Measurements from ENCODE around the gene AACS. TPM values are rescaled to one million over a fixed set of nuclear protein-coding genes. Genes with fewer than 3 reads are reported as not detected.

Gene AACS
- total RNA-seq, 2 experiments from 2014 or later = 10.8 to 11.7 TPM

DNA sequence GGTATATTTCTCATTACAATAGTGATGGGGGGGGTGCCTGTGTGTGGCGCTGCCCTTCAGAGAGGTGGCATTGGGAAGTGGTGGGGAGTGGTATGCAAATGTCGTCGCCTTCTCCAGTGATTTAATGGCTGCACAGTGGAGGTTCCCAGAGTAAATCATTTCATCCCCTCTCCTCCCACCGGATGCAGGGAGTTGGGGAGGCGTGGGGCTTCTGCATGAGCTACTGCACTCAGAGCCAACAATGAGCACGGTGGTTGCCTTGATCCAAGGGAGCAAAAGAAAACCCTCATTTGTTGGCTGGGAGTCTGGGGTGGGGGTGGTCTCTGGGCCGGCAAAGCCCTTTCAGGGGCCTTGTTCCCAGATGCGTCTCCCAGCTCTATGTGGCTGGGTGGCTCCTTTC is 124.3 kb downstream of the AACS start:
- H3K4me1 Mint-ChIP-seq (ENCODE audit: low read depth) = no peaks in the 10 kb centered on the region
- CTCF ChIA-PET = no interaction called here

DNA sequence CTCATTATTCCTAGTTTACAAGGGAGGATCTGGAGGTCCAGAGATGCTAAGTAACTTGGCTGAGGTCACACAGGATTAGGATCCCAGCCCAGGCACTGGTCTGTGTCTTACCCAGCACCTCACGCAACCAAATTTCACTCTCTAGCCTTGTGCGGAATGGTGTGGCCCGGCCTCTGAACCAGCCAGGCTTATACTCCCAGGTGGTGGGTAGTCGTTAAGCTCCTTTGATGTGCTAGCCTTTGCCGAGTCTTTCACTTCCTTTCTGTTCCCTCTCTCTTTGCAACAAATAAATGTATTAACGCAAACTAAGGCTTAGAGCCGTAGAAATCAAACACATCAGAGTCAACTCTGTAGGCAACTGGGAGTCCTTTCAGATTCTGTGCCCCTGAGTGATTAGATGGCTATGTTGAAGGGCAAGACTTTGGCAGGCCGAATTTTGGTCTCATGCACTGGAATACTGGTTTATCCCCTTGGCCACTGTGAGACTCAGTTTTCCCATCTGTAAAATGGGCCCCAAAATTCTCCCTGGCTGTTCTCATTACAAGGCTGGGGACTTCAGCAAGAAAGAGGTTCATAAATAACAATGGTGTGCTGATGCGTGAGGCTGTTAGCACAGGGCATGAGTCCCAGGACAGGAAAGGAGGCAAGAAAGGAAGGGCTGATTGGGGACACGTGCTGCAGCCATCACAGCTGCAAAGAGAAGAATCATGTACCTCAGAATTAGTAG is 126.3 kb downstream of the AACS start:
- H3K27me3 Mint-ChIP-seq = peaks cover 78% of the 10 kb centered on the region
- no peak overlapping the region for H3K27ac ChIP-seq (ENCODE audit: low read depth in 1 of 2, low read length in 2 of 2)
- H3K4me3 ChIP-seq (ENCODE audit: low read length) = no peak overlapping the region
- H3K27me3 ChIP-seq (ENCODE audit: control insufficient read depth in 1 of 2, insufficient read depth in 2 of 2, low read length in 2 of 2) = peaks cover 32 to 57% of the 10 kb centered on the region in 2 experiments
- H3K4me1 Mint-ChIP-seq (ENCODE audit: low read depth) = no peaks in the 10 kb centered on the region
- no peaks in the 10 kb centered on the region for H3K9me3 Mint-ChIP-seq
- POLR2A ChIA-PET = no interaction called here
- H3K4me1 ChIP-seq (ENCODE audit: insufficient read depth, low read length) = peaks cover 3% of the 10 kb centered on the region
- H3K4me3 Mint-ChIP-seq = no peak overlapping the region
- CTCF ChIA-PET = no interaction called here
- DNase-seq (no peak), ATAC-seq (ENCODE audit: poor library complexity) (no peak)
- H3K36me3 Mint-ChIP-seq (ENCODE audit: low read depth) = no peaks in the 10 kb centered on the region
- H3K36me3 ChIP-seq (ENCODE audit: insufficient read depth, low read length) = no peaks in the 10 kb centered on the region
- no peak overlapping the region for H3K27ac Mint-ChIP-seq
- peaks cover 0 to 14% of the 10 kb centered on the region in 2 experiments for H3K9me3 ChIP-seq (ENCODE audit: control insufficient read depth in 1 of 2, insufficient read depth in 1 of 2, low read length in 2 of 2)
- intact Hi-C loops (cut with DNase I, micrococcal nuclease) = no loop called here
- TF ChIP-seq, protein P1, sequence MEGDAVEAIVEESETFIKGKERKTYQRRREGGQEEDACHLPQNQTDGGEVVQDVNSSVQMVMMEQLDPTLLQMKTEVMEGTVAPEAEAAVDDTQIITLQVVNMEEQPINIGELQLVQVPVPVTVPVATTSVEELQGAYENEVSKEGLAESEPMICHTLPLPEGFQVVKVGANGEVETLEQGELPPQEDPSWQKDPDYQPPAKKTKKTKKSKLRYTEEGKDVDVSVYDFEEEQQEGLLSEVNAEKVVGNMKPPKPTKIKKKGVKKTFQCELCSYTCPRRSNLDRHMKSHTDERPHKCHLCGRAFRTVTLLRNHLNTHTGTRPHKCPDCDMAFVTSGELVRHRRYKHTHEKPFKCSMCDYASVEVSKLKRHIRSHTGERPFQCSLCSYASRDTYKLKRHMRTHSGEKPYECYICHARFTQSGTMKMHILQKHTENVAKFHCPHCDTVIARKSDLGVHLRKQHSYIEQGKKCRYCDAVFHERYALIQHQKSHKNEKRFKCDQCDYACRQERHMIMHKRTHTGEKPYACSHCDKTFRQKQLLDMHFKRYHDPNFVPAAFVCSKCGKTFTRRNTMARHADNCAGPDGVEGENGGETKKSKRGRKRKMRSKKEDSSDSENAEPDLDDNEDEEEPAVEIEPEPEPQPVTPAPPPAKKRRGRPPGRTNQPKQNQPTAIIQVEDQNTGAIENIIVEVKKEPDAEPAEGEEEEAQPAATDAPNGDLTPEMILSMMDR (IDR thresholded peaks at IDR 0.05) = no peak

More for the DNA sequence above, 124.3 kb downstream of the AACS start:
- TF ChIP-seq, protein P1 (IDR thresholded peaks at IDR 0.05) = no peak
- Mint-ChIP-seq H3K9me3 (no peaks in the 10 kb centered on the region), H3K4me3 (no peak overlapping the region), H3K27me3 (peaks cover 75% of the 10 kb centered on the region), H3K27ac (no peak overlapping the region), H3K36me3 (ENCODE audit: low read depth) (no peaks in the 10 kb centered on the region)
- Histone ChIP-seq H3K27ac (ENCODE audit: low read depth in 1 of 2, low read length in 2 of 2) (no peak overlapping the region), H3K9me3 (ENCODE audit: control insufficient read depth in 1 of 2, insufficient read depth in 1 of 2, low read length in 2 of 2) (peaks cover 0 to 24% of the 10 kb centered on the region in 2 experiments), H3K36me3 (ENCODE audit: insufficient read depth, low read length) (no peaks in the 10 kb centered on the region), H3K4me3 (ENCODE audit: low read length) (no peak overlapping the region), H3K4me1 (ENCODE audit: insufficient read depth, low read length) (peaks cover 3% of the 10 kb centered on the region), H3K27me3 (ENCODE audit: control insufficient read depth in 1 of 2, insufficient read depth in 2 of 2, low read length in 2 of 2) (peaks cover 42 to 66% of the 10 kb centered on the region in 2 experiments)
- no peak for ATAC-seq (ENCODE audit: poor library complexity)
- POLR2A ChIA-PET = no interaction called here
- intact Hi-C loops (cut with DNase I, micrococcal nuclease) = no loop called here
- no peak for DNase-seq

DNA sequence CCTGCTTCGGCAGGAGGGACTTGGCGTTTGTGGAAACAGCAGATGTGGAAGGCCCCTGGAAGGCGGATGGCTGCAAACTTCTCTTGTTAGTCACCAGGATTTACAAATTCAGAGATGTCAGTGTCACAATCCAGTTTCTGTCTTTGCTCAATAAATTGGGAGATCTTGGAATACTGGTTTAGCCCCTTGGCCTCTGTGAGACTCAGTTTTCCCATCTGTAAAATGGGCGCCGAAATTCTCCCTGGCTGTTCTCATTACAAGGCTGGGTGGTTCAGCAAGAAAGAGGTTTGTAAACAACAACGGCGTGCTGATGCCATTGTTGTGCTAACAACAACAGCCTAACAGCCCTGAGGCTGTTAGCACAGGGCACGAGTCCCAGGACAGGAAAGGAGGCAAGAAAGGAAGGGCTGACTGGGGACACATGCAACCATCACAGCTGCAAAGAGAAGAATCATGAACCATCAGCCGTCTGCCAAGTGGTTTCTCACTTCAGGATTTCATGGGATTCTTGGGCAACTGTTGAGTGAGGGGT is 127.5 kb downstream of the AACS start:
- intact Hi-C loops (cut with DNase I, micrococcal nuclease) = no loop called here
- no peak for DNase-seq
- H3K9me3 Mint-ChIP-seq = no peaks in the 10 kb centered on the region
- no peaks in the 10 kb centered on the region for H3K36me3 Mint-ChIP-seq (ENCODE audit: low read depth)
- H3K27ac Mint-ChIP-seq = no peak overlapping the region
- POLR2A ChIA-PET = no interaction called here
- no peak overlapping the region for H3K4me3 Mint-ChIP-seq
- Histone ChIP-seq H3K36me3 (ENCODE audit: insufficient read depth, low read length) (no peaks in the 10 kb centered on the region), H3K9me3 (ENCODE audit: control insufficient read depth in 1 of 2, insufficient read depth in 1 of 2, low read length in 2 of 2) (peaks cover 0 to 14% of the 10 kb centered on the region in 2 experiments), H3K27ac (ENCODE audit: low read depth in 1 of 2, low read length in 2 of 2) (no peak overlapping the region), H3K4me3 (ENCODE audit: low read length) (no peak overlapping the region), H3K4me1 (ENCODE audit: insufficient read depth, low read length) (no peaks in the 10 kb centered on the region), H3K27me3 (ENCODE audit: control insufficient read depth in 1 of 2, insufficient read depth in 2 of 2, low read length in 2 of 2) (peaks cover 26 to 46% of the 10 kb centered on the region in 2 experiments)
- CTCF ChIA-PET = no interaction called here
- peaks cover 83% of the 10 kb centered on the region for H3K27me3 Mint-ChIP-seq
- no peaks in the 10 kb centered on the region for H3K4me1 Mint-ChIP-seq (ENCODE audit: low read depth)
- TF ChIP-seq, protein P1 (IDR thresholded peaks at IDR 0.05) = no peak
- ATAC-seq (ENCODE audit: poor library complexity) = no peak

Other genes with a start within 250 kb of the AACS start
- gene SCARB1, start 201.6 kb upstream of the AACS start, total RNA-seq = 1 to 10 TPM; 2.3 to 3.7 TPM
- gene UBC, start 150.8 kb upstream of the AACS start, total RNA-seq = 1,000 to 10,000 TPM; 1,389 to 1,410 TPM
- 10 to 100 TPM; 30.8 to 31.0 TPM for gene DHX37, start 76.3 kb upstream of the AACS start, total RNA-seq
- 1 to 10 TPM; 1.6 TPM for gene BRI3BP, start 71.8 kb upstream of the AACS start, total RNA-seq
- gene TMEM132B, start 121.0 kb downstream of the AACS start, total RNA-seq = not detected